Adipocyte (in vitro differentiated cells): ENCODE measurements around the gene NPR3.

Experiments
- DNase-seq: peaks from one replicate; pipeline ENCODE4 v3.0.0-alpha.2; 2015; ENCODE audit warnings: low read depth
- H3K27me3 ChIP-seq: replicated peaks from 2 replicates; pipeline ENCODE4 v1.7.0; 2013; ENCODE audit warnings: mild to moderate bottlenecking, low read length, moderate library complexity; ENCODE audit not compliant: control insufficient read depth, insufficient read depth
- H3K36me3 ChIP-seq: 2 replicates; pipeline ENCODE4 v1.7.0; 2013; ENCODE audit warnings: low read length, mild to moderate bottlenecking, moderate library complexity; ENCODE audit not compliant: control insufficient read depth, insufficient read depth, severe bottlenecking
- H3K4me1 ChIP-seq: 2 replicates; pipeline ENCODE4 v1.7.0; 2013; ENCODE audit warnings: mild to moderate bottlenecking, low read length, moderate library complexity; ENCODE audit not compliant: control insufficient read depth, insufficient read depth
- H3K4me3 ChIP-seq: 2 replicates; pipeline ENCODE4 v1.7.0; 2013; ENCODE audit warnings: mild to moderate bottlenecking, low read length, moderate library complexity
- H3K9ac ChIP-seq: 2 replicates; pipeline ENCODE4 v1.7.0; 2013; ENCODE audit warnings: mild to moderate bottlenecking, low read length, moderate library complexity
- H3K9me3 ChIP-seq: 2 replicates; pipeline ENCODE4 v1.7.0; 2013; ENCODE audit warnings: mild to moderate bottlenecking, low read length, moderate library complexity; ENCODE audit not compliant: control insufficient read depth

The NPR3 gene

GRCh38 chr5:32687499-32687831 is 23.7 kb upstream of the NPR3 start:
- Histone ChIP-seq H3K4me1 (peaks cover 13% of the 10 kb centered on the region), H3K36me3 (no peaks in the 10 kb centered on the region), H3K27me3 (no peaks in the 10 kb centered on the region), H3K9ac (no peak overlapping the region), H3K4me3 (no peak overlapping the region), H3K9me3 (peaks cover 22% of the 10 kb centered on the region)
- peak; percentile 53 for DNase-seq

GRCh38 chr5:32690153-32690552 is 21.0 kb upstream of the NPR3 start:
- H3K9ac ChIP-seq: no peak overlapping the region
- peaks cover 3% of the 10 kb centered on the region for H3K9me3 ChIP-seq
- no peaks in the 10 kb centered on the region for H3K27me3 ChIP-seq
- DNase-seq: no peak
- H3K4me1 ChIP-seq: peaks cover 25% of the 10 kb centered on the region
- no peaks in the 10 kb centered on the region for H3K36me3 ChIP-seq
- no peak overlapping the region for H3K4me3 ChIP-seq

GRCh38 chr5:32690666-32691065 is 20.5 kb upstream of the NPR3 start:
- no peak for DNase-seq
- peaks cover 3% of the 10 kb centered on the region for H3K9me3 ChIP-seq
- H3K4me1 ChIP-seq: peaks cover 25% of the 10 kb centered on the region
- no peaks in the 10 kb centered on the region for H3K36me3 ChIP-seq
- H3K27me3 ChIP-seq: no peaks in the 10 kb centered on the region
- H3K4me3 ChIP-seq: no peak overlapping the region
- no peak overlapping the region for H3K9ac ChIP-seq

- Histone ChIP-seq H3K27me3 (no peaks in the 10 kb centered on the region), H3K4me3 (peak overlapping the region; percentile 62)
- peak; percentile 79 for DNase-seq
Measured at GRCh38 chr5:32692036-32692746, 18.9 kb upstream of the NPR3 start.

GRCh38 chr5:32703957-32704356 is 7.2 kb upstream of the NPR3 start:
- H3K27me3 ChIP-seq: no peaks in the 10 kb centered on the region
- no peaks in the 10 kb centered on the region for H3K4me1 ChIP-seq
- no peak overlapping the region for H3K4me3 ChIP-seq
- no peak for DNase-seq
- no peak overlapping the region for H3K9ac ChIP-seq
- no peaks in the 10 kb centered on the region for H3K36me3 ChIP-seq
- H3K9me3 ChIP-seq: no peaks in the 10 kb centered on the region

More at GRCh38 chr5:32692036-32692746, 18.9 kb upstream of the NPR3 start:
- Histone ChIP-seq H3K4me1 (peaks cover 25% of the 10 kb centered on the region), H3K9me3 (peaks cover 8% of the 10 kb centered on the region), H3K9ac (peak overlapping the region; percentile 46), H3K36me3 (no peaks in the 10 kb centered on the region)

DNA sequence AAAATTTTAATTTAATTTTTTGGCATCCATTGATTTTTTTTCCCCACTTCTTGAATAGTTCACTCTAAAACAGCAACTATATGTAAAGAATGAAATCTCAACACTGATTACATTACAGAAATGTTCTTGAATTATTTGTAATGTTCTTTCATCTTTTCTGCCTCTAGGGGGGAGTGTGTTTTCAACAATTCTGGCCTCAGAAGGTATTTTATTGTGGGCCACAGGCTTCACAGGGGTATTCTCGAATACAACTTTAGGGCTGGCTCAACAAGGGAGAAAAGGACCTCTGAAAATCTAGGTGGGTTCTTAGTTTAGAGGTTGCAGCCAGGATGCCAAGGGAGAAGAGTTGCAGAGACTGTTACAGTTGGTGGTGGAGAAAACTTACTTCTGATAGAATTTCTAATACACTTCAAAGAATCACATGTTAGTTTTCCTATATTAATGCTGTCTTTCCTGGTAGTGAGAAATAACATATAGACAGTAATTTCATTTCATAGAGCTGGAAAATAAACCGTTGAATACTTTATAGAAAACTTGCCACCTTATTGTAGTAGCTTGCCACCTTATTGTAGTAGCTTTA is 3.6 kb upstream of the NPR3 start:
- H3K9me3 ChIP-seq: no peaks in the 10 kb centered on the region
- H3K27me3 ChIP-seq: no peaks in the 10 kb centered on the region
- DNase-seq: peak; percentile 81
- H3K36me3 ChIP-seq: no peaks in the 10 kb centered on the region
- peak overlapping the region; percentile 52 for H3K9ac ChIP-seq
- peaks cover 6% of the 10 kb centered on the region for H3K4me1 ChIP-seq
- H3K4me3 ChIP-seq: no peak overlapping the region

DNA sequence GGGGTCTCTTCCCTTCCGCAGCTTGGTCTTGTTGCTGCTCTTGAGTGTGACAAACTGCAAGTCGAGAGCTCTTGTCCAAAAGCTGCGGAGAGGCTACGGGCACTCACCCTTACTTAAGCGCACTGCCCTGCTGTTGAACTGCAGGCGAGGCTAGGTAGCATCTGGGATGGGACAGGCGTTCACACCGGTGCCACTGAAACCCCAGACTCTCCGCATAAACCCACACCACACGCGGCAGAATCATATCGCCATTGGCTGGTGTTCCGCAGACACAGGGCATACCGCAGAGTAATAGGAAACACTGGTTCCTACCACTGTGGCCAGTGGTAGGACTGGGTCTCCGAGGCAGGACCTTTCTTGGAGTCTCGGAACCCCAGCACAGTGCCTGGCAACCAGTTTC is 2.2 kb upstream of the NPR3 start:
- Histone ChIP-seq H3K9ac (peak overlapping the region; percentile 94), H3K4me1 (peaks cover 6% of the 10 kb centered on the region), H3K27me3 (no peaks in the 10 kb centered on the region), H3K4me3 (no peak overlapping the region), H3K36me3 (no peaks in the 10 kb centered on the region), H3K9me3 (no peaks in the 10 kb centered on the region)
- no peak for DNase-seq

GRCh38 chr5:32709750-32710549 is 1.2 kb upstream of the NPR3 start:
- peak overlapping the region; percentile 94 for H3K9ac ChIP-seq
- no peaks in the 10 kb centered on the region for H3K27me3 ChIP-seq
- H3K4me3 ChIP-seq: peak overlapping the region; percentile 90
- H3K9me3 ChIP-seq: no peaks in the 10 kb centered on the region
- H3K4me1 ChIP-seq: peaks cover 11% of the 10 kb centered on the region
- DNase-seq: peak; percentile 92
- H3K36me3 ChIP-seq: no peaks in the 10 kb centered on the region

DNA sequence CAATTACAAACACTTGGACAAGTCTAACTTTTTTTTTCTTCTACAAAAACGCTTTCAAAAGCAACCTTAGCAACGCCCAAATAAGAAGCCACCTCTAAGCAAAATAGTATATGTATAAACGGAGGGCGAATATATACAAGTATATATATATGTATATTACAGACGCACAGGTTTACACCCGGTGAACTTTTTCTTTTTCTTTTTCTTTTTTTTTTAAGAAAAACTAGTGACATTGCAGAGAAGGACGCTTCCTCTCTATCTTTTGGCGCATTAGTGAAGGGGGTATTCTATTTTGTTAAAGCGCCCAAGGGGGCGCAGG is 200 bp downstream of the NPR3 start:
- Histone ChIP-seq H3K9ac (peak overlapping the region; percentile 94), H3K4me1 (peaks cover 18% of the 10 kb centered on the region), H3K27me3 (no peaks in the 10 kb centered on the region), H3K36me3 (peaks cover 2% of the 10 kb centered on the region), H3K9me3 (no peaks in the 10 kb centered on the region), H3K4me3 (peak overlapping the region; percentile 90)
- DNase-seq: no peak

DNA sequence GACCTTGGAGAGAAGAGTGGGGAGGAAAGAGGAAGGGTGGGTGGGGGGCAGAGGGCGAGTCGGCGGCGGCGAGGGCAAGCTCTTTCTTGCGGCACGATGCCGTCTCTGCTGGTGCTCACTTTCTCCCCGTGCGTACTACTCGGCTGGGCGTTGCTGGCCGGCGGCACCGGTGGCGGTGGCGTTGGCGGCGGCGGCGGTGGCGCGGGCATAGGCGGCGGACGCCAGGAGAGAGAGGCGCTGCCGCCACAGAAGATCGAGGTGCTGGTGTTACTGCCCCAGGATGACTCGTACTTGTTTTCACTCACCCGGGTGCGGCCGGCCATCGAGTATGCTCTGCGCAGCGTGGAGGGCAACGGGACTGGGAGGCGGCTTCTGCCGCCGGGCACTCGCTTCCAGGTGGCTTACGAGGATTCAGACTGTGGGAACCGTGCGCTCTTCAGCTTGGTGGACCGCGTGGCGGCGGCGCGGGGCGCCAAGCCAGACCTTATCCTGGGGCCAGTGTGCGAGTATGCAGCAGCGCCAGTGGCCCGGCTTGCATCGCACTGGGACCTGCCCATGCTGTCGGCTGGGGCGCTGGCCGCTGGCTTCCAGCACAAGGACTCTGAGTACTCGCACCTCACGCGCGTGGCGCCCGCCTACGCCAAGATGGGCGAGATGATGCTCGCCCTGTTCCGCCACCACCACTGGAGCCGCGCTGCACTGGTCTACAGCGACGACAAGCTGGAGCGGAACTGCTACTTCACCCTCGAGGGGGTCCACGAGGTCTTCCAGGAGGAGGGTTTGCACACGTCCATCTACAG is 760 bp downstream of the NPR3 start:
- peak; percentile 69 for DNase-seq
- Histone ChIP-seq H3K4me1 (peaks cover 18% of the 10 kb centered on the region), H3K36me3 (peaks cover 5% of the 10 kb centered on the region), H3K9ac (peak overlapping the region; percentile 94), H3K9me3 (no peaks in the 10 kb centered on the region), H3K27me3 (no peaks in the 10 kb centered on the region), H3K4me3 (peak overlapping the region; percentile 90)
